ENCODE data around the gene HM13.

DNA sequence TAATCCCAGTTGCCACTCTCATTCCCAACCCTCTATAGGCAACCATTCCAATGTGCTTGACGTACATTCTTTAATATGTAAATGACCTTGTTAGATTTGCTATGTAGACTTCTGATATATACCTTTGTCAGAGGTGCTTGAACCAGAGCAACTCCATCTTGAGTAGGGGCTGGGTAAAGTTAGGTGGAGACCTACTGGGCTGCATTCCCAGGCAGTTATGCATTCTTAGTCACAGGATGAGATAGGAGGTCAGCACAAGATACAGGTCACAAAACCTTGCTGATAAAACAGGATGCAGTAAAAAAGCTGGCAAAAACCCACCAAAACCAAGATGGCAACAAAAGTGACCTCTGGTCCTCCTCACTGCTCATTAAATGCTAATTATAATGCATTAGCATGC lies 8.3 kb upstream of the HM13 start:
- TF ChIP-seq, protein P1, sequence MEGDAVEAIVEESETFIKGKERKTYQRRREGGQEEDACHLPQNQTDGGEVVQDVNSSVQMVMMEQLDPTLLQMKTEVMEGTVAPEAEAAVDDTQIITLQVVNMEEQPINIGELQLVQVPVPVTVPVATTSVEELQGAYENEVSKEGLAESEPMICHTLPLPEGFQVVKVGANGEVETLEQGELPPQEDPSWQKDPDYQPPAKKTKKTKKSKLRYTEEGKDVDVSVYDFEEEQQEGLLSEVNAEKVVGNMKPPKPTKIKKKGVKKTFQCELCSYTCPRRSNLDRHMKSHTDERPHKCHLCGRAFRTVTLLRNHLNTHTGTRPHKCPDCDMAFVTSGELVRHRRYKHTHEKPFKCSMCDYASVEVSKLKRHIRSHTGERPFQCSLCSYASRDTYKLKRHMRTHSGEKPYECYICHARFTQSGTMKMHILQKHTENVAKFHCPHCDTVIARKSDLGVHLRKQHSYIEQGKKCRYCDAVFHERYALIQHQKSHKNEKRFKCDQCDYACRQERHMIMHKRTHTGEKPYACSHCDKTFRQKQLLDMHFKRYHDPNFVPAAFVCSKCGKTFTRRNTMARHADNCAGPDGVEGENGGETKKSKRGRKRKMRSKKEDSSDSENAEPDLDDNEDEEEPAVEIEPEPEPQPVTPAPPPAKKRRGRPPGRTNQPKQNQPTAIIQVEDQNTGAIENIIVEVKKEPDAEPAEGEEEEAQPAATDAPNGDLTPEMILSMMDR (conservative IDR thresholded peaks at IDR 0.05), result no peak
- TF ChIP-seq EZH2 (IDR thresholded peaks at IDR 0.05; ENCODE audit: low read depth), result no peak

Measured in PC-9 (cell line).